Measurements from ENCODE around the gene C5orf22.
"Not testable (repeated sequence)": the region's sequence is repeated elsewhere in the genome, so short reads cannot be mapped to it uniquely, and the experiment has no call there.

The C5orf22 gene

DNA sequence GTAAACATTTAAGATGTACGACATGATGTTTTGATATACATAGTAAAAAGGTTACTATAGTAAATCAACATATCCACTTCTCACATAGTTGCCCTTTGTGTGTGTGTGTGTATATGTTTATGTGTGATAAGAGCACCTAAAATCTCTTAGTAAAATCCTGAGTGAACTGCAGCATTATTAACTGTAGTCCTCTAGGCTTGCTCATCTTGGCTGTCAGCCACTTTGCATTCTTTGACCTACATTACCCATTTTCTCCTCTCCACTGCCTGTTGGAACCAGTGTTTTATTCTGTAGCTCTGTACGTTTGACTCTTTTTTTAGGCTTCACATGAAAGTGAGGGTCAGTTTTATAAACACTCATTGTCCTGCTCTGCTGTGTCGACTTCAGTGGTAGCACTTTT is 24.4 kb downstream of the C5orf22 start:
- FAIRE-seq, result no peak

DNA sequence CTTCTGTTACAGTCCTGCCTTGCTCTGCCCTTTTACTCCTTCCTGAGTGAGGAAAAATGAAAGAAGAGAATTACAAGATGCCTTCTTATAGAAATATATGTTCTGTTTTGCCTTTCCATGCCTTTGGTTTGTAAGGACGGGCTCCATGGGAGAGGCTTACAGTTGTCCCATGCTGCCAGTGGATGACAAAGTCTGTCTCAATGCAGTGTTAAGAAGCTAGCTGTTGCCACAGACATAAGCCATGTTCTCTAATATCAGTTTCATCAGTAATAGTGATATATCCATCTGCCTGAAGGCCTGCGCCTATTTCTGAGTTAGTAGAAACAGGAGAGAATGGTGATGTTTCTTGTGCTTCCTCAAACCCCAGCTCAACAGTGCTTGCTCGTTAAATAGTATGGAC is 27.8 kb downstream of the C5orf22 start:
- FAIRE-seq, result no peak

DNA sequence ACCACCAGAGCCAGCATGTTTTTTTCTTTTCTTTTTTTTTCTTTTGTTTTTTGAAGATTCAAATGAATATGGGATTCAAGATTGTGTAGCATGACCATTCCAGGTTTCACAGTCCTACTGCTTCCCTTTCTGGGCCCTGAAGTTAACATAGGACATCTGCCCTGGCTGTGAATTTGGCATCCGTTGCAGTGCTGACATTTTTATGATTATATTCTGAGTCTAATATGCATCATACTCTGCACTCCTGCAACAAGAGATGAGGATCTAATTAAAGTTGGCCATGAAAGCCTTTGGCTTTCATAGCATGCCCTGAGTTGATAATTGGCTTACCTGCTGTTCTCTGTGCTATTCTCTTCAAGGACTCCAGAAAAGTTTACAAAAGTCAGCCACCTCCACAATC is 29.8 kb downstream of the C5orf22 start:
- FAIRE-seq, result no peak

DNA sequence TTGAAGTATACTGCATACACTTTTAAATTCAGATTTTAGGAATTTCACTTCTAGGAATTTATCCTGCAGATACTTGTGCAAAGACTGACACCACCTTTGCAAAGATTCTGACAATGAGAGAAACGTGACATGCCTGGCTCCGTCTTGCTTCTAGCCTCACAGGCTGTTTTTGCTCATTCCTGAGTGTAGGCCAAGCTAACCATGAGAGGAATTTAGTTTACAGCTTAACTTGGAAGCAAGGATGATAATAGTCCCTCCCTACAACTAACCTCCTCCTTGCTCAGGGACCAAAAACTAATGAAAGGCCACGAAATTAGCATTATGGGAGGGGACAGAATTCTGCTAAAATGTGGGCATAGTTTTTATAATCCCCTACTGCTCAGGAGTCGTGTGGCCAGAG is 31.1 kb downstream of the C5orf22 start:
- FAIRE-seq, result no peak

DNA sequence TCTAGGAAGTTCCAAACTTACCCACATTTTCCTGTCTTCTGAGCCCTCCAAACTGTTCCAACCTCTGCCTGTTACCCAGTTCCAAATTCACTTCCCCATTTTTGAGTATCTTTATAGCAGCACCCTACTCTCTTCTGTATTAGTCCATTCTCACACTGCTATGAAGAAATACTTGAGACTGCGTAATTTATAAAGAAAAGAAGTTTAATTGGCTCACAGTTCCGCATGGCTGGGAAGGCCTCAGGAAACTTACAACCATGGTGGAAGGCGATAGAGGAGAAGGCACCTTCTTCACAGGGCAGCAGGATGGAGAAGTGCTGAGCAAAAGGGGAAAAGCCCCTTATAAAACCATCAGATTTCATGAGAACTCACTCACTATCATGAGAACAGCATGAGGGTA is 34.3 kb downstream of the C5orf22 start:
- FAIRE-seq, result not testable (repeated sequence)

DNA sequence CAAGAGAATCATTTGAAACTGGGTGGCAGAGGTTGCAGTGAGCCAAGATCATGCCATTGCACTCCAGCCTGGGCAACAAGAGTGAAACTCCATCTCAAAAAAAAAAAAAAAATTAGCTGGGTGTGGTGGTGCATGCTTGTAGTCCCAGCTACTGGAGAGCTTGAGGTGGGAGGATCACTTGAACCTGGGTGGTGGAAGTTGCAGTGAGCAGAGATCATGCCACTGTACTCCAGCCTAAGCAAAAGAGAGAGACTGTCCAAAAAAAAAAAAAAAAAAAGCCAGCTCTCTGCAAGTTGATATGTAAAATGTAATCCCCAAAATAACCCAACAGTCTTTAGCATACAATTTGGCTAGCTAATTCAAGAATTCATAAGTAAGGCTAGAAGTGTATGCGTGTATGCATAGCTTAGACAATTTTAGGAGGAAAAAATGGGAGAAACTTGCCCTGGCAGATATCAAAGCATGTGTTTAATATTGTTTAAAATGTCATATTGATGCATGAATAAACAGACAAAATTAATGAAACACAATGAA is 36.3 kb downstream of the C5orf22 start:
- no peak for FAIRE-seq

DNA sequence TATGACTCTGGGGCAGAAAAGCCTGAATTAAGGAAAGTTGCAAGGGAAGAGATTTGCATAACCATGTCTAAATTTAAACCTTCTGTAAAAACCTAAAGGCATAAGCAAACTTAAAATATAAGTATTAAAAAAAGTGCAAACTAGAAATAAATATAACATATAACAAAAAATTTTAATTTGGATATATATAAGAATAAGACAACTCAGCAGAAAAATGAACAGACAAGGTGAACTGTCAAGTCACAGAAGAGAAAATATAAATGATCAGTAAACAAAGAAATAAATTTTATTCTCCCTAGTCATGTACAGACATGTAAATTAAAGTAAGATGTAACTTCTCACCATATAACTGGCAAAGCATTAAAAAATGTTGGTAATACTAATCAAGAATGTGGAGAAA is 37.0 kb downstream of the C5orf22 start:
- no peak for FAIRE-seq

DNA sequence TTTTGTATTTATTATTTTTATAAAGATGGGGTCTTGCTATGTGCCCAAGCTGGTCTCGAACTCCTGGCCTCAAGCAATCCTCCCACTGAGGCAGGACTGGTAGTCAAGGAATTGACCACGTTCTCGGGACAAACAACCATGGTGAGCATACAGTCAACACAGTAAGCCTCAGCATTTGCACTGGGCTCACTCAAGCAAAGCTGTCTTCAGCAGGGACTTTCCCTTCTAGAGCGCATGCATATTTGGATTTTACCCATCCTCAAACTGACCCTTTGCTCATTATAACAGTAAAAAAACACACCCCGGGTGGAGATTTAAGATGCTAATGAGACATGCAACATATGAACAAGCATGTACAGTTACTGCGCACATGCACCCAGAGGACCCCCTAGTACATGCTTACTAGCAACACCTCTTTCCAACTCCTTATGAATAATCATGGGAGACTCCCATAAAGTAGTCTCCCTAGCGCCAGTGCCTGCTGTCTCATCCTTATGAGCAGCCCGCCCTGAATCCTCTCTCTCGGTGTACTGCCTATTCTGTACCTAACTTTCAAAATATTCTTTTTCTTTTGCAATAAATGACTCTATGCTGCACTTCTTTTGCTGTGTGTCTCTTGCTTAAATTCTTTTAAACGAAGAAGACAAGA is 41.5 kb downstream of the C5orf22 start:
- FAIRE-seq, result no peak

DNA sequence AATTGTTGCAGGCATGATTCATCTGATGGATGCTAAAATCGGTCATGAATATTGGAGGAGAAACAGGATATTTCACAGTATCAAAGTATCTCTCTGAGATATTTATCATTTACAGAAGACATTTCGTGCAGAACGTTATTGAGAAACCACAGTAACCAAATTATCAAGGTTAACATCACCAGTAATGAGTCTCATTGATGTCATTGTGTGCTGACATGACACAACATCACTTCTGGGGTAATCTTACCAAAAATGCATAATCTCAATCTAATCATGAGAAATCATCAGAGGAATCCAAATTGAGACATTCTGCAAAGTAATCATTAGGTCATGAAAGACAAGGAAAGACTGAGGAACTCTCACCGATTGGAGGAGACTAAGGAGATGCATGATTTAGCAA is 42.7 kb downstream of the C5orf22 start:
- FAIRE-seq, result no peak

DNA sequence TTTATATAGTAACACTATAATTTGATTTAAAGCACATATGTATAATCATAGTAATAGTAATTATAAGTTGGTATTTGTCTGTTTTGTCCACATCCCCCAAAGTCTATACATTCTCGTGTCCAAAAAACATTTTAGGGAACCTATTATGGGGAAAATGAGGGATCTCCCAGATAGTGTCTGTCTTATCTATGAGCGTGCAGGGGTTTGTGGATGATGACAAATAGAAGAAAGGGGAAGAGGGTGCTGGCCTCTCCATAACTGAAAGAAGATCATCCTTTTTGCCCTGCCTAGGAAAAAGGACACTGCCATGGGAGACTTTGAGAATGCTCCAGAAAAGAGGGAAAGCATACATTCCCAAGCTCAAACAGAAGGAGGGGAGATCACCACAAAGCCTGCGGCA is 45.3 kb downstream of the C5orf22 start:
- FAIRE-seq, result no peak

DNA sequence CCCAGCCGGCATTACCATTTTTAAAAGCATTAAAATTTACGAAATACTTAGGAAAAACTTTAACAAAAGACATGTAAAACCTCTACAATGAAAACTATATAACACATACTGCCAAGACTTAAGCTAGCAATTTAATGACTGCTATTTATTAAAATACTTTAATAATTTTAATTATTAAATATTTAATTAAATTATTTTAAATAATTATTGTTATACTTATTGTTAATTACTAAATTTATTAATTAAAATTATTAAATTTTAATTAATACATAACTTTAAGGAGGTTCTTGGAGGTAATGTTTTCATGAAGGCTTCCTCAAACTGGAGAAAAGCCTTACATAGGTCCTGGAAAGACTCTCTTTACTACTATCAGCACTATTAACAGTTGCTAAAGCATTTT is 47.5 kb downstream of the C5orf22 start:
- FAIRE-seq, result peak; percentile 90

DNA sequence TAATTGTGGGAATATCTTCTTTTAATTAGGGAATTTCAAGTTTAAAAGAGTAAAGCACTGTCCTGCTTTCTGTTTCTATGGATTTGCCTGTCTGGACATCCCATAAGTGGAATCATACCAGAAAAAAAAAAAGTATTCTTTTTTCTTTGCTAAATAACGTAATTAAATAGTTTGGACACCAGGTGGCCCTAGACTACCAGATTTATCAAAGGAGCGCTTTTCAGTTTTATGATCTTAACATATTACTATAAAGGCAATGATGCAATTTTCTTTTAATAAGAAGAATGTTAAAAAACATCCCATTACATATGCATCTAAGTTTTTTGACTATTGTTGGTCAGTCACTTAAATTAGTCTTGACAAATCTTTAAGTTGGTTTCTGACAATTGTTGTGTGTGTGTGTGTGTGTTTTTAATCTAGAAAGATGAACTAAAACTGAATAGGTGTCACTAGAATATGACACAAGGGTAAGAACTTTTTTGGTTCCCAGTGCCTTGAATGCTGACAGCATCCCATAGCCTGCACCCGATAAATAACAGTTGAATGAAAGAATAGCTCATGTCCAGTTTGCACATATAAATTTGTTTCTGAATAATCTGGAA is 49.5 kb downstream of the C5orf22 start:
- peak; percentile 97 for FAIRE-seq

DNA sequence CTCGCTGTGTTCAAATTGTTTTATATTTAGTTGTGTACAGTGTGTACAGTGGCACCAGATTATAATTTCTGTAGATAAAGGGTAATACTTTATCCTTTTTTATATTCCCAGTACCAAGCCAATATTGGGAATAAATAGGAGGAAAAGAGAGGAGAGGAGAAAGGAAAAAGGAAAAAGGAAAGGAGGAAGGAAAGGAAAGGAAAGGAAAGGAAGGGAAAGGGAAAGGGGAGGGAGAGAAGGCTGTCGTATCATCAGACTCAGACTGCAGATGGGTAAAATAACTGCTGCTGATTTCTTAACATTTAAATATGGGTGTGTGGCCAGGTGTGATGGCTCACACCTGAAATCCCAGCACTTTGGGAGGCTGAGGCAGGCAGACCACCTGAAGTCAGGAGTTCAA is 51.0 kb downstream of the C5orf22 start:
- no peak for FAIRE-seq

DNA sequence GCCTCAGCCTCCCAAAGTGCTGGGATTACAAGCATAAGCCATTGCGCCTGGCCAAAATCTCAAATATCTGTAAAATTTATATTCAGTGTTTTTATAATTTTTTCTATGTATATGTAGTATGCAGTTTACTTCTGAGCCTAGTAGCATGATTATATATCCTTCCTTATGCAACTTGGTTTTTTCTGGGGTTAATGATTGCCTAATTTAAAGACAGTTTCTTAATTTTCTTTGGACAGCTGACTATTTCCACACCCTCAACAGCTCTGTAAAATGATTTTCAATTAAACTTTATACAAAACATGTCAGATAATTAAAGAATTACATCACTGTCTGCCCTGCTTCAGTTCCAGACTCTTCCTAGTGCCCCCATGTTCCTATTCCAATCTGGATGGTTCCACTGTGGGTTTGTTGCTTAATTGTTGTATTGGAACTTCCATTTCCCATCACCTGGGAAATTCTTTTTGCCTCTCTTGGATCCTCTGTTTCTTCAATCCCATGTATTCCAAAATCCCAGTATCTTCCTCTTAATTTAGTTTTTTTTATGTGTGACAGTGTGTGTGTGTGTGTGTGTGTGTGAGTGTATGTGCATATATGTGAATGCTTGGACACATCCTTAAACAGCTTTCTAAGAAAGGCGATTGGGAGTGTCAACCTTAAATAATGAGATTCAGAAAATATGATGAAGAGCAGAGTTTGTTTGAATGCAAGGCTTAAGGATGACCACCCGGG is 53.2 kb downstream of the C5orf22 start:
- FAIRE-seq, result no peak

DNA sequence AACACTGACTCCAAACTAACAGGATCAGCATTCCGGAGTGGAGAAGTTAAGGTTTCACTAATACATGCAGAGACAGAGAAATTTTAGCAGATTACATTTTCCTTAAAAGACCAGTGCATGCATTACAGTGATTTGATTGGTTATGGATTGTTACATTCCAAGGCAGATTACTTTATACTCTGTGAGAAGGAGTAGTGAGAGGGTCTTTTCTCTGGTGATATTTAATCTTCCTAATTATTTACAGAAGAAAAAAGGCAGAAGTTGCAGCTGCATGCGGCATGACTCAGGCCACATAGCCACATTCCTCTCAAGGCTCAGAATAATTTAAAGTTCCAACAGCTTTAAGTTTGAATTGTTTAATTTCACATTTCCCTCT is 53.8 kb downstream of the C5orf22 start:
- no peak for FAIRE-seq

DNA sequence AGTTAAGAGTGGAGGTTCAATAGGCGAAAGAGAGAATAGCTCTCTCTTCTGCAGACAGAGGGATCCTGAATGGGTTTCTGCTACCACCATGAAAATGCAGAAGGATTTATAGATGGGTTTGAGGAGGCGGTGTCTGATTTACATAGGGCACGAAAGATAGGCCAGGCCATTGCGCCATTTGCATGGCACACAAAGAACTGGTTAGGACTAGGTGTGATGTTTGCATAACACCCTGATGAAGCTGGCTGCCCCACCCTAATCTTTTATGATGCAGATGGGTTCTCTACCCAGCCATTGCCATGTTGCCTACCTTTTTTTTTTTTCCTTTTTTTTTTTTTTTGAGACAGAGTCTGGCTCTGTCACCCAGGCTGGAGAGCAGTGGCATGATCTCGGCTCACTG is 55.4 kb downstream of the C5orf22 start:
- no peak for FAIRE-seq

DNA sequence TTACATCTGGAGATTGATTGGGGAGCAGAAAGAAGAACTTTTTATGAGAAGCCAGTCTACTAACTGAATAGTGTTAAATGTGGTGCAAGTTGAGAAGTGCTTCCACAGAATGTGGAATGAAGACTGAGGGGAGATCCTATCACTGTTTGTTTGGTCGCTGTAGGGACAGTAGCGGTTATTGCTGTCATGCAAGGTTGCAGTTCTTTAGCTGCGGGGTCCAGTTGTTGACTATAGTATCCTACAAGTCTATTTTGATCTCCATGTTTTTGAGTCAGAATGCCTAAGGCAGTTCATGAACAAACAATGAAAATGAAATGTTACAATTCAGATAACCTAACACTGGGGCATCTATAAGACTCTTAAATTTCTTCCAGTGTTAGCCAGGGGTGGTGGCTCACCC is 61.6 kb downstream of the C5orf22 start:
- FAIRE-seq, result no peak

DNA sequence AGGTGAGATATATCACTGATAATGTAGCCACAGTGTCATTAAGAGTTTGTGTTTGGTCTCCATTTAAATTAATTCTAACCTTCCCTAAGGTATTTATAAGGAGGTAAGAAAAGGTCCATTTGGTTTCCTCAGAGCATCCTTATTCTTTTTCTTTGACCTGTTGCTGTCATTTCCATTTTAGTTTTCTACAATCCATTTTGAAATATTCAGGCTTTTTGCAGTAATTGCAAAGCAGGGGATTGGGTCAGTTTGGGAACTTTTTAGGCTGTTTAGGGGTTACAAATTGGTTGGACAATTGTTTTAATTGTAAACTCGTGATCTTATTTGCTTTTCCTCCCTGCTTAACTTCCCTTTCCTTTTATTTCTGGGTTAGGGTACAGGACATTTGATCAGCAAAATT is 64.3 kb downstream of the C5orf22 start:
- FAIRE-seq, result no peak

DNA sequence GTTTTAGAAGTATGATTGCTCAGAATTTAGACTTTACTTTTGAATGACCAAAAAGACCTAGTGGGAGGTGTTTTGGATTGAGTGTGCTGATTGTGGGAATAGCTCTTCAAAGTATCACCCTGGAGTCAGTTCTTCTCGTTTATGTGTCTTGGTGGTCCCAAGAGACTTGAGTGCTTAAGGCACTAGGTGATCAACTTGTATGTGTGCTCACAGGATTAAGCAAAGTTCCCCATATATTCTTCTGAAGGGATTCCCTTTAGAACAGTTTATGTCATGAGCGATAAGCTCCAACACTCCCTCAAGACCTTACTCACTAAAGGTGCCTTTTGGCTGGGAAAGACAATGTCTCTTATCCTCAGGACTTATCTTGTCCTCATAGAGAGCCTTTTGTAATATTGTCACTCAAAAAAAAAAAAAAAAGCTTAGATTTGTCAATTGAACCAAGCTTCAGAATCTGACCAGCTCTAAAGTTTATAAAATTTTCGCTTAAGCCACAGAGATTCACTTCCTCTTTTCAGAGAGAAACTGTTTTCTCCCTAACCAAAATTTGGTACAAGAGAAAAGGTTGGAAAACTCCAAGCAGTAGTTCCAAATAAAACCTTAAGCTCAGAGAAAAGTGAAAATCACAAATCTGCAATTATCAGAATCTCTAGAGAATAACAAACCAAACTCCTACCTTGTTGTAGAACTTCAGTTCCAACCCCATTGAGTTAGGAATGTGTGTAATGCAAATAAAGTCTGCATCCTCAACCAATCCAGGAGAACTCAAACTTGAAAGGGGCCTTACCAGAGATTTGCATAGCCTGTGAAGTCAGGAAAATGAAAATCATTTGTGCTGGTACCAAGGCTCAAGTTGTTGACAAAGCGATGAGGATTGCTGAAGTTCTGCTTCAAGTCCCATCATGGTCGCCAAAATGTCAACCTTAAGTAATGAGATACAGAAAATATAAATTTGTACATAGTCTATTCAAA is 66.8 kb downstream of the C5orf22 start:
- no peak for FAIRE-seq

DNA sequence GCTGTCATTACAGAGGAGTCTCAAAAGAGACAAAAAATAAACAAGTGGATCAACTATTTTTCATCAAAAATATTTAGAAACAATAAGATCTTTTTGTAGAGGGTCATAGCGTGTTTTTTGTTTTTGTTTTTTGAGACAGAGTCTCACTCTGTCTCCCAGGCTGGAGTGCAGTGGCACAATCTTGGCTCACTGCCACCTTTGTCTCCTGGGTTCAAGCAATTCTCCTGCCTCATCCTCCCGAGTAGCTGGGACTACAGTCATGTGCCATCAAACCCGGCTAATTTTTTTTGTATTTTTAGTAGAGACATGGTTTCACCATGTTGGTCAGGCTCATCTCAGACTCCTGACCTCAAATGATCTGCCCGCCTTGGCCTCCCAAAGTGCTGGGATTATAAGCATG is 70.2 kb downstream of the C5orf22 start:
- not testable (repeated sequence) for FAIRE-seq

DNA sequence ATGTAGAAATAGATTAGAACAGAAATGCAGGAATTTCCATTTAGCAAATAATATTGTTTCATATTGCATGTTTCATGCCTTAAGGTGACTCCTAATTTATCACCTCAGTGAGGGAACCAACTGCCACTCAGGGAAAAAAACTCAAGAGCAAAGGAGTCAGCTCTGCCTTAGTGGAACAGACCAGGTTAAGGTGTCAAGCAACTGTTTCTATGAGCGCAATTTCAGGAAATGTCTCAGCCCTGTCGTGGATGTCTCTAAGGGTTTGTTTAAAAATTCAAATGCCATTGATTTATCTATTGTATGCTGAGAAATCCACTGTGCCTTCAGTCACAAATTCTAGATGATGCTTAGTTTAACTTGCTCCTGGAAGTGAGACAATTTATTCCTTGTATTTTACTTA is 72.1 kb downstream of the C5orf22 start:
- FAIRE-seq, result no peak

DNA sequence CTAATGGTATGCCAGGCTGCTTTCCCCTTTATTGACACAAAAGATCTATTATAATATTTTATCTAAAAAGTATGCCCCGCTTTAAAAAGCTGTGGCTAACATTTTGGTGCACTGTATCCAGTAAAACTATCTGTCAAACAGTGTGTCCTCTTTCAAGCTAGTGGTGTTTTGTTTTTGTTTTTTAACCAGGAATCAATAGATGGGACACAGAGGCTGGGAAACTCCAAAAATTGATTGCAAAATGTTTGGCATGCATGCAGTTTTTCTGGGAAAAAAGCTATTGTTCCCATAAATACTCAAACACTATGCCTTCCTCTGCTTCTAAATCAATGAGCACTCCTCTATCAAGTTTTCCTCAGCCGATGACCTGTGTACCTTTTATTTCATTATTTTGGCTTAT is 72.5 kb downstream of the C5orf22 start:
- no peak for FAIRE-seq
